GM21381 (cell line): ENCODE results near the gene ASNSD1.
"Not testable (repeated sequence)": the region's sequence is repeated elsewhere in the genome, so short reads cannot be mapped to it uniquely, and the experiment has no call there.

ENCODE experiments used
- ATAC-seq: cut with Tn5 transposase; IDR thresholded peaks from one replicate; pipeline ENCODE4 v1.9.1; 2021; ENCODE audit warnings: mild to moderate bottlenecking, moderate library complexity; ENCODE audit not compliant: unreplicated experiment

ASNSD1 gene

GRCh38 chr2:189684811-189685210, 23.6 kb downstream of the ASNSD1 start:
- no peak for ATAC-seq

GRCh38 chr2:189685540-189686229, 24.4 kb downstream of the ASNSD1 start:
- ATAC-seq: no peak

- ATAC-seq: not testable (repeated sequence)
These were observed 26.5 kb downstream of the ASNSD1 start for GRCh38 chr2:189687796-189688195.

GRCh38 chr2:189696223-189696622, 35.0 kb downstream of the ASNSD1 start:
- no peak for ATAC-seq

- ATAC-seq: no peak
These were observed 37.0 kb downstream of the ASNSD1 start for GRCh38 chr2:189698020-189698887.

GRCh38 chr2:189700681-189701080, 39.4 kb downstream of the ASNSD1 start:
- no peak for ATAC-seq

GRCh38 chr2:189702071-189702470, 40.8 kb downstream of the ASNSD1 start:
- ATAC-seq: no peak

GRCh38 chr2:189709501-189710221, 48.4 kb downstream of the ASNSD1 start:
- ATAC-seq: no peak

GRCh38 chr2:189717593-189717992, 56.3 kb downstream of the ASNSD1 start:
- ATAC-seq: not testable (repeated sequence)

- no peak for ATAC-seq
These were observed 58.3 kb downstream of the ASNSD1 start for GRCh38 chr2:189719571-189719970.
